ENCODE data around the gene PLEKHM3.

GRCh38 chr2:208042450-208042849, 17.1 kb upstream of the PLEKHM3 start:
- TF ChIP-seq CTCF (IDR thresholded peaks at IDR 0.05) (no peak), POLR2A (IDR thresholded peaks at IDR 0.05) (no peak)
